Sciatic nerve (tissue), 2 donors: ENCODE data around the gene CCDC60. TPM values are rescaled to one million over a fixed set of nuclear protein-coding genes. Genes with fewer than 3 reads are reported as not detected.

Experiments used
- ATAC-seq: fragments of 200-7000 bp; cut with Tn5 transposase; one replicate; pipeline ENCODE4 v1.9.1; 2020; ENCODE audit warnings: mild to moderate bottlenecking, moderate library complexity
- DNase-seq: peaks from one replicate; pipeline ENCODE4 v3.0.0-alpha.2; 2020; ENCODE audit warnings: low spot score
- intact Hi-C: fragments of 100-400 bp; cut with DNase I; formaldehyde crosslinking; loops from one replicate; pipeline ENCODE4 v1.14.2; 2022
- total RNA-seq: library from RNA; stranded (reverse); fragmentation: NEBNext Ultra II Directional; extraction: Animal tissue kit (Norgen Biotek cat#: 25700); gene quantifications from one replicate; pipeline ENCODE4 v1.2.1, GENCODE V29; 2021
- donor health status: DM: no; HTN: no; CAD: no.
- donor health status: DM: no; HTN: no; CAD: no.

The CCDC60 gene
- total RNA-seq, 1 donor from 2014 or later: not detected

- DNase-seq (no peak), ATAC-seq (no peak)
- intact Hi-C loops: no loop called here
These were observed 81.2 kb downstream of the CCDC60 start for GRCh38 chr12:119415714-119416113.

DNA sequence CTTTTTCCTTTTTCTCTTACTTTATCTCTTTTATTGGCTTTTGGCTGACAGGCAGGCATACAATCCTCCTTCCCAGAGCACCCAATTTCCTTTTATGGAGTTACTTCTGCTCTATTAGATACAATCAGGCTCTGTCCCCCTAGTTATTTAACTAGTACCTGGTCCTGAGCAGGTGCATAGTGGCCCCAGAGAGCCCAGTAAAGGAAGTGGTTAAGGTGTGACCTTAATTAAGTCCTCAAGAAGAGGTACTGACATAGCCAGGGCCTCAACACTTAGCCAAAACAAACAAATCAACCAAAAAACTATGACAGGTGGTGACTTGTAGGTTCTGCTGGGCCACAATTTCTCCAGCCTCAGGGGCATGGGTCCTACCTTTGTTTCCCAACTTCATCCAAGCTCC is 82.9 kb downstream of the CCDC60 start:
- intact Hi-C loops: no loop called here
- no peak for DNase-seq
- no peak for ATAC-seq

DNA sequence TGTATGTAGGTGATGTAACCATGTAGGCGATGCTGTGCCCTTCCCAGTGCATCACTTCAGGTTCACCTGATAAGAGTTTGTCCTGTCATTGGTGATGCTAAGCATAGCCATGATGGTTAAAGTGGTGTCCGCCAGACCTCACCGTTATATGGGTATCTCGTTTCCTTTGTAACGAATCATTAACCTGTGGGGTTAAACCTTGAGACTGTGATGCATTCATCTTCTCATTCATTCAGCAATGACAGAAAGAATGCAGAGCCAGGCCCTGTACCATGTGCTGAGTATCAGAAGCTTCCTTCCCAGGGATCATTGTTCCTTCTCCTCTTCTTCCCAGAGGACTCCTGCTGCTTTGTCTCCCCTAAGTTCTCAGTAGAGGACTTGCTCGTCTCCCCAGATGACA is 84.9 kb downstream of the CCDC60 start:
- ATAC-seq (no peak), DNase-seq (no peak)
- intact Hi-C loops: no loop called here

- intact Hi-C loops: no loop called here
- no peak for DNase-seq
- no peak for ATAC-seq
These were observed 88.8 kb downstream of the CCDC60 start for GRCh38 chr12:119423285-119423684.

GRCh38 chr12:119425623-119426022 is 91.1 kb downstream of the CCDC60 start:
- ATAC-seq: no peak
- DNase-seq: no peak
- intact Hi-C loops: no loop called here

GRCh38 chr12:119431151-119431550 is 96.6 kb downstream of the CCDC60 start:
- ATAC-seq (no peak), DNase-seq (no peak)
- intact Hi-C loops: no loop called here

GRCh38 chr12:119432949-119433348 is 98.4 kb downstream of the CCDC60 start:
- DNase-seq: no peak
- no peak for ATAC-seq
- intact Hi-C loops: no loop called here

GRCh38 chr12:119440803-119441360 is 106.4 kb downstream of the CCDC60 start:
- DNase-seq (no peak), ATAC-seq (no peak)
- intact Hi-C loops: no loop called here

- ATAC-seq (no peak), DNase-seq (no peak)
- intact Hi-C loops: no loop called here
These were observed 110.0 kb downstream of the CCDC60 start for GRCh38 chr12:119444462-119445044.

DNA sequence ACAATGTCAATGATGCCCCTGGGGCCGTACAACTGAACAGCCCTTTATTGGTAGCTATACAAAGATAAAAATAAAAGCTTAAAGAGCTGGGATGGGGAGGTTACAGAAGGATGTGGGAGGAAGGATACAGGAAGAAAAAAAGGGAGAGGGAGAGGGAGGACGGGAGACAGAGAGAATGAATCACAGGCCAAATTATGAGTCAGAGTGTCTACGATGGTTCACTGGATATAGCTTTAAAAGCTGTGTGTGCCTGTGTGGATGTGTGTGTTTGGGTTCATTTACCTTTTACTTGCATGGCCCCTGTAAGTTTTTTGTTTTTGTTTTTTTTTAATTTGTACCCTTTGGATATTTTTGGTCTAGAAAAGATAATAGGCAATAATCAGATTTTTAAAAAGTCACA is 111.9 kb downstream of the CCDC60 start:
- intact Hi-C loops: no loop called here
- no peak for DNase-seq
- ATAC-seq: no peak

DNA sequence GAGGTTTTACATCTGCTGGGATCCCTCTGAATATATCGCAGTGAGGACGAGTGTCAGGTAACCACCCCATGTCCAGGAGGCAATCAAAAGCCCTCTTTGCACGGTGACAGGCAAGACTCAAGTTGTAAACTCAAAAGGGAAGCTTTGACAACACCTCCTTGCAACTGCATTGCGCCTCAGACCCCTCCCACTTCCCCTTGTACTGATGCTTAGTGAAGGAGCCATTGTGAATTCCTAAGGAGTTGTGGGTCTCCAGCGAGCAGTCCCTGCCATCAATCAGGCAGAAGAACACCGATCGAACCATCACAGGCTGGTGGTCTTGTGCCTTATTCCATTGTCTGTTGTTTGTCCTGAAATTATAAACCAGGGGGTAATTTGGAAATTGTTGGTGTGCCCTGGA is 112.6 kb downstream of the CCDC60 start:
- ATAC-seq (no peak), DNase-seq (no peak)
- intact Hi-C loops: no loop called here

DNA sequence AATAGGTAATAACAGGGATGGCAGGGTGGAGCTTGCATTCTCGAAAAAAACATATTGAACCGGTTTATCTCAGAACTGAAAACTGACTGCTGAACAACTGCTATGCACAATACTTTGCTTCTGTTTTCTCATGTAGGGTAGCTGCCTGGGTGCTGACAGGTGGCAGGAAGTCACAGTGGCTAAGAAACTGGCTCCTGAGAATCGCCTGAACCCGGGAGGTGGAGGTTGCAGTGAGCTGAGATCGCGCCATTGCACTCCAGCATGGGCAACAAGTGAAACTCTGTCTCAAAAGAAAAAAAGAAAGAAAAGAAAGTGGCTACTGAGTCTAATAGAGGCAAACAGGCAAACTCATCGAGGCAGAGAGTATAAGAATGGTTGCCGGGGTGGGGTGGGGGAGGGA is 113.1 kb downstream of the CCDC60 start:
- DNase-seq: no peak
- ATAC-seq: no peak
- intact Hi-C loops: no loop called here

DNA sequence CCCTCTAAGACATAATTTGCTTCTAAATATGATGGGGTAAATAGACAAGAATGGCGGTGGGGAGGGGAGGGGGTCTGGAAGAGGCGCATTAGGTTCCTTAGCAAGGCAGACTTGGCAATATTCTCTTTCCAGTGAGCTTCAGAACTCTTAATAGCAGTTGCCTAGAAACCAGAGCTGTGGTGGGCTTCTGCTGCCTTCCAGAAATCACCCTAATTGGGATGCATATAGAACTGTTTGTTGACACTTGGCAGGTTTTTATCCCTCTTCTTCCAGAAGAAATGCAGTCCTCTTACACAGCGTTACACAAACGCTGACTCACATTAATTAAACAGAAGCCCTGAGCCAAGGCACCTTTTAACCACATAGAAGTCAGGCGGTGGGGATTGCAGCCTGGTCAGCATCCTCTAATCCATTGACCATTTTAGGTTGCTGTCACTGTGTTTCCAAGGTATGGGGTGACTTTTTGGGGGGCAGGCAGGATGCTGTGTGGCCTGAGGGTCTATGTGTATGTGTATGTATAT is 114.1 kb downstream of the CCDC60 start:
- intact Hi-C loops: no loop called here
- no peak for ATAC-seq
- no peak for DNase-seq

- ATAC-seq (no peak), DNase-seq (no peak)
- intact Hi-C loops: no loop called here
These were observed 116.2 kb downstream of the CCDC60 start for GRCh38 chr12:119450771-119451170.

GRCh38 chr12:119456824-119457223 is 122.3 kb downstream of the CCDC60 start:
- ATAC-seq (no peak), DNase-seq (no peak)
- intact Hi-C loops: no loop called here

DNA sequence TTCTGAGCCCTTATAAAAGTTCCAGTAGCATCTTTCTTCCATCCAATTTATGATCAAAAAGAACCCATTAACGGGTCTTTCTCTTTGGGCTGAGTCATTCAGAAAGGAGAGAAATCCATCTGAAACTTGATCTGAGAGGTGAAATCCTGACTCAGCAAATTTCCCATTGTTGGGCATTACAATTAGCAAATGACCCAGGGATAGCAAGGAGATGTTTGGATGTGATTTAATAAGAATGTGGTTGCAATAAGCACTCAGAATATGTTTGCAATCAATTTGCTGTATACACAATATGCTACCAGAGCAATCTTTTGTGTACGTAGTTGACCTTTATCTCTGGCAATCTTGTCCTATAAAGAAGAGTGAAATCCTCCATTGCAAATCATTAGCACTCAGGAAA is 122.7 kb downstream of the CCDC60 start:
- intact Hi-C loops: no loop called here
- ATAC-seq: no peak
- DNase-seq: no peak

- ATAC-seq (no peak), DNase-seq (no peak)
- intact Hi-C loops: no loop called here
These were observed 125.0 kb downstream of the CCDC60 start for GRCh38 chr12:119459481-119459880.

DNA sequence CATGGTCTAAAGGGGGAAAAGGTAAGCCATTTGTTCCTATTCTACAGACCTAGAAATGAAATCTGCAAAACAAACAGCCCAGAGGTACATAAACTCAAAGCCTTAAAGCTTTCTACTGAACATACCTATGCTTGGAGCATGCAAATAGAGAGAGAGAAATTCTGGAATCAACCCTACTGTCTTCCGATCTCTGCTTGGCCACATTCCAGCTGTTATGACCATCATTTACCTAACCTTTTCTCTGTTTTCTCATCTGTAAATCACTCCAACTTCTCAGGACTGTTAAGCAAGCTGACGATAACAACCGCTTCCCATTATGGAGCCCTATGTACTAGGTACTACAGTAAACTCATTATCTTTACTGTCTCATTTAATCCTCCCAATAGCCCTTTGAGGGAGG is 126.3 kb downstream of the CCDC60 start:
- intact Hi-C loops: no loop called here
- ATAC-seq (no peak), DNase-seq (no peak)

- ATAC-seq (no peak), DNase-seq (no peak)
- intact Hi-C loops: no loop called here
These were observed 127.2 kb downstream of the CCDC60 start for GRCh38 chr12:119461636-119462214.

GRCh38 chr12:119463211-119463926 is 128.8 kb downstream of the CCDC60 start:
- DNase-seq (no peak), ATAC-seq (no peak)
- intact Hi-C loops: no loop called here
